Erythroblast (primary cell): Measurements from ENCODE around the gene SRP72.

Experiments
- DNase-seq, 2 experiments: peaks; one replicate each; lab custom pipeline; 2025; lab: John Stamatoyannopoulos, UW
- GATA1 ChIP-seq: IDR thresholded peaks from 2 replicates; pipeline ENCODE4 v1.6.1; 2011; ENCODE audit warnings: low read depth, mild to moderate bottlenecking, control low read depth, low read length, moderate library complexity
- POLR2A ChIP-seq: IDR thresholded peaks from 2 replicates; pipeline ENCODE4 v1.6.1; 2011; ENCODE audit warnings: mild to moderate bottlenecking, low read length

The SRP72 gene

DNA sequence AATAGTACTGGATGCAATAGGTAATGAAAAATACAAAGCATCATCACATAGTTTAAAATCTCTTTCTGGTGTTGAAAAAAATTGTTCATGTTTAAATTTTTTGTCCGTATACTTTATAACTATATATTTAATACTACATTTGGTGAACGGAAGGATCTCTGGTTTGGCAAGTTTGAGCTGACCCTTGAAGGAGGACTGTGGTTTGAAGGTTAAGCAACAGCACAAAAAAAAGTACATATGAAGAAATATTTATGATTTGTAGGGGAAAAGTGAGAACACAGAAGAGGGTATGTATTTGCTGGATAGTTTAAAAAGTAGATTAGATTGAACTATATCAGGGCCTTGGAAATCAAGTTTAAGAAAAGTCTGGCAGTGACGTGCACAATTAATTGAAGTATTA is 13.3 kb downstream of the SRP72 start:
- TF ChIP-seq POLR2A (no peak), GATA1 (no peak)
- DNase-seq: no peak

DNA sequence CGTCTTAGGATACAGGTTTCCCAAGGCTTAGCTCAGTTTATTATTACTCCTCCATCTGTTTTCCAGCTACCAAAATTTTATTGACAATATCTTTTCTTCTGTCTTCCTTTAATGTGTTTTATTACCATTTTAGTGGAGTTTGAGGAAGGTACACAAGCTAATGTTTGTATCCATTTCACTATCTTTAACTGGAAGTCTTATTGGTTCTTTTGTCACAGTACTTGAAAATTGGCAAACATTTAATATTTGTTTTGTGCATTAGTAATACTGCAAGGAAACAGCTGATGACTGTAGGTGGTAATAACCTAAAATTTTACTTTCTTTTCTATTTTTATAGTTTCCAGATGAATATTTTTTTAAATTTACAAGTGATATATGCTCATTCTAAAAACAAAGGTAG is 28.8 kb downstream of the SRP72 start:
- TF ChIP-seq POLR2A (no peak), GATA1 (no peak)
- no peak for DNase-seq

DNA sequence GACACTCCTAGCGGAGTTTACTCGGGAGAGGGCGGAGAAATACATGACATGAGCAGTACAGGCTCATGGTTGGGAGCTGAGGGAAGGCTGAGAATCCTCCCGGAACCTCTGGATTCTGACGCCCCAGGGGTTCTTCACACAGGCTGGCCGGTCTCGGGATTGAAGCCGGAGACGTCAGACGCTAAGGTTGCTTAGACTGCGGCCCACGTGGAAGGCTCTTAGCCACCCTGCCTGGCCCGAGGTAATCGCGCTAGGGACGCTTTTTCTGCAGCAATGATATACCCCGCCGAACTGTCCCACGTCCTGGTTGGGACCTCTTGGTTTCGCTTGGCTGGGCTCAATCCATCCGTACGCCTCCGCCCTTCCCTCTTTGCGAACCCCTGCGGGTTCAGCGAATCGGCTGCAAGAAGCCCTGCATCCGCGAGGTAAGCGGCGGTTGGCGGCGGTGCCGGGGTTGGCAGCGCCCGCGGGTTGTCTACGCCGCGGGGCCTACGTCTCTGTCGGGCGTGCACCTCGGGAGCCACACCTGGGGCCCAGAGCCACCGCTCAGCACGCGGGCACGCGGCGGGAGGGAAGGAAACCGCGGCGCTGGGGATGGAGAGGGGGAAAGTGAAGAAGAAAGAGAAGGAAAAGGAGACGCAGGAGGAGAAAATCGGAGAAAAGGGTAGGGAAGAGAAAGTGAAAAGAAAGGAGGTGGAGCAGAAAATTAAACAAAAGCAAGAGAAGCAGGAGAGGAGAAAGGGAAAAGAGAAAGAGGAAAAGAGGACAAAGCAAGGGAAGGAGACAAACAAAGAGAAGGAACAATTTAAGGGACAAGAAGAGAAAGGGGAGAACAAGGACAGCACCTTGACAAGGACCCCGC is 38.1 kb downstream of the SRP72 start, which contains the start of gene ARL9:
Gene ARL9, plus strand, starts transcription at position 523 of the 862 bp plus-strand sequence. Its CDS starts 72 bp downstream, at position 595.
- TF ChIP-seq GATA1: no peak
- peak; percentile 40 for TF ChIP-seq POLR2A
- DNase-seq: peak; percentile 78

DNA sequence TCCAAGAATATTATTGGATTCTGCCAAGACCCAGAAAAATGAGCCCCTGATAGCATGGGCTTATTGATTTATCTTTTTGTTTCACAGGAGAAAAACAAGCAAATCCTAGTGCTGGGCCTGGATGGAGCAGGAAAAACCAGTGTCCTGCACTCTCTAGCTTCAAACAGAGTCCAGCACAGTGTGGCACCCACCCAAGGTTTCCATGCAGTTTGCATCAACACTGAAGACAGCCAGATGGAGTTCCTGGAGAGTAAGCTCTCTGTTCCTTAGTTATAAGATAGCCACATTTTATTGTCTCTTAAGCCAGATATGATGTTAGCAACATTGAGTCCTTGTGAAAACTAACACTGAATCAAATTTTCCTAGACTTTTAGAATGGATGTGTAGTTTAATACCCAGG is 43.7 kb downstream of the SRP72 start:
- no peak for TF ChIP-seq GATA1
- no peak for TF ChIP-seq POLR2A
- DNase-seq: peak in 1 of 2 experiments; percentile 49

DNA sequence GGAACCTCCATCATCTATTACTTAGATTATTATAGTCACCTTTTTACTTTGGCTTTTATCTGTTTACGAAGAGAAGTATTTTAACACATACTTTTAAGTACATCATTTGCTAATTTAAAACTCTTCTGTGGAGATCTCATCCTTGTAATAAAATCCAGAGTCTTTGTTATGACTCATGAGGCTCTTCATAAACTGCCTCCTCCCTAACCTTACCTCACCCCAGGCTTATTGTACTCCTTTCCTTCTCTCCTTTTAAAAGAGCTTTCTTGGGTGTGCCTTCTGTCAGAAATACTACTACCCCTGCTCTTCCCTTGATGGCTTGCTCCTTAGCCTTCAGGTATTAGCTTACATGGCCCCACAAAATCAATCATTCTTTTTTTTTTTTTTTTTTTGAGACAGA is 44.7 kb downstream of the SRP72 start:
- TF ChIP-seq POLR2A: no peak
- no peak for TF ChIP-seq GATA1
- peak; percentile 16 to 25 for DNase-seq

DNA sequence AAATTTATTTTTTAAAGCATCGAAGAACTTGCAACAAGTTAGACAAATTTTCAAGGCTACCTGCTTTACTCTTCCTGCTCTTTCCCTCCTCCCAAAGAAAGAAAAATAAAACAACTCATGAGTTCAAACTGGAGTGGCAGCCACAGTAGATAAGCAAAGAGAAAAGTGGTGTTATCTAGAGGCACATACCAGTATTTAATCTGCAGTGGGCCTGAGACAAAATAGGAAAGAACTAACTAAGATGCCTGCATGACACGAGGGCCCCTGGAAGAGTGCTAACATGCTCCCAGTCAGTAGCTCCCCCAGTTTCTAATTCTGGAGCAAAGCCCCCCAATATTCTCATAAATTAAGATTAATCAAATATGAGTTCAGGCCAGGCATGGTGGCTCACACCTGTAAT is 46.1 kb downstream of the SRP72 start:
- peak; percentile 68 to 87 for DNase-seq
- TF ChIP-seq GATA1 (no peak), POLR2A (no peak)

DNA sequence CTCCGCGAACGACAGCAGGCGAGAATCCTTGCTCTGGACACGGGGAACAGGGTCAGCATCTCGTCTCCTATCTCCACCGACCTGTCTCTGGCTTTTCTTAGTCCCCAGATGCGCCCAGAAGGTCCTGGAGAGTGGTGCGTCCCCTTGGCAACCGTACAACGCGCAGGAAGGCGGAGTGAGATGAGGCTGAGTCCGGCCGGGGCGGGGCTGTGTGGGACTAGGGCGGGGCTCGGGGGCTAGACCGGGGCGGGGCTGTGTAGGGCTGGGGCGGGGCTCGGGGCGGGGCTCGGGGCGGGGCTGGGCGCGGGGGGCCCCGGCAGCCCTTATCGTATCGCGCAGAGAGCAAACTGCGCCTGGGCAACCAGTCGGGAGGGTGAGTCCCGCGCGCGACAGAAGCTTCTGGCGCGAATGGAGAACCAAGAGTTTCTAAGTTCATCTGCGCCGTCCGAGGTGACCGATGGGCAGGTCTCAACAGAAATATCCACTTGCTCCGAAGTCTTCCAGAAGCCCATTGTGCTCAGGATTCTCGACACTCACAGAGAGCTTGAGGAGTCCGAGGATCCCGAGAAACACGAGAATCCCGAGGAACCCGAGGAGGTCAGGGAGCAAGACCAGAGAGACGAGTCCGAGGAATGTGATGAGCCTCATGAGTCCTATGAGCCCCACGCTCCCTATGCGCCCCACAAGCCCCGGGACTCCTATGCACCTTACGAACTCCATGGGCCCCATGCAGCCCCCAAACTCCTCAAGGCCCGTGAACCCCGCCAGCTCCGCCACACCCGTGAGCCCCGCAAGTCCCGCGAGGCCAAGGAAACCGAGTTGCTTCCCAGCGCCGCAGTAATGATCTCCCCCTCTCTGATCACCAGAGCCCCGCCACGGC is 63.1 kb downstream of the SRP72 start:
- TF ChIP-seq POLR2A (peak; percentile 88), GATA1 (no peak)

DNA sequence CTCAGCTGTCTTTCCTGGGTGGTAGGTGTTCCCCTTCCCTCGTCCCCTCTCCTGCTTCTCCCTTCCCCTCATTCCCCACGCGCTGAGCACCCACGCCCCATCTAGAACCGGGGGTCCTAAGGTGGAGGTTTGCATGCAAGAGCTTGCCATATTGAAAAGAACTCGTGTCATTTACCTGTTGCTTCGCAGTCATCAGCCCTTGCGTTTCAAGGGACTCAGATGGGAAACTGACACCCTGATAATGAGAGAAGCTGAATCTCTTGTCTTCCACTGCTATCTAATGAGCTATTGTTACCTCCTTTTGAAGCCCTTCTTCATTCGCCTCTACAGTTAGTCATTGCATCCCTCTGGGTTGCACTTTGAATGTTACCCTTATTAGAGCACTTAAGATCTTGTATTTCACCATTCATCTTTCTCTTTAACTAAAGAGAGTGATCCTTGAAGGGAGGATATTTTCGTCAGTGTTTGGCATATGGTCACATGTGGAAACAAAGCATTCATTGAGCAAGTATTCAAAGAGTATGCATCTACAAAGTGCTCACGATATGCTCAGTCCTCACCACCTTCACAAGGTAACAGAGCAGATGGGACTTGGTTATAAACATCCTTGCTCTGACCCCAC is 63.8 kb downstream of the SRP72 start:
- peak; percentile 58 to 63 for DNase-seq
- TF ChIP-seq GATA1 (no peak), POLR2A (no peak)

More for the DNA sequence above, 63.1 kb downstream of the SRP72 start:
- peak; percentile 96 to 98 for DNase-seq

DNA sequence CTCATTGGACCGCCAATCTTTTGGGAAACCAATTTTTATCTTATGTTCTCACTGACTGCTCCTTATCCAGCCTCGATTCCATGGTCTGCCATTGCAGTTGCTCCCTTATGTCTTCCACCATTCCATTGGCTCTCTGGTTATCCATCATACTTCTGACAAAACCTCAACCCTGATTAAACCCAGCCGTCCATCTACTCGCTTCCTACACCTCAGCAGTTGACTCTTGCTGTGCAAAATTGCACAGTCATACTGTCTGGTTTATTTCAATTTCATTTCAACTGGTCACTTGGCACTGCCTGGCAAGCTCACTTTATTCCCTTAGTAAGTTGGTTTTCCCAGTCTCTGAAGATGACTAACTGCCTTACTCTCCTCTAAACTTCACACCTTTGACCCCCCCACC is 64.4 kb downstream of the SRP72 start:
- TF ChIP-seq GATA1: no peak
- no peak for TF ChIP-seq POLR2A

DNA sequence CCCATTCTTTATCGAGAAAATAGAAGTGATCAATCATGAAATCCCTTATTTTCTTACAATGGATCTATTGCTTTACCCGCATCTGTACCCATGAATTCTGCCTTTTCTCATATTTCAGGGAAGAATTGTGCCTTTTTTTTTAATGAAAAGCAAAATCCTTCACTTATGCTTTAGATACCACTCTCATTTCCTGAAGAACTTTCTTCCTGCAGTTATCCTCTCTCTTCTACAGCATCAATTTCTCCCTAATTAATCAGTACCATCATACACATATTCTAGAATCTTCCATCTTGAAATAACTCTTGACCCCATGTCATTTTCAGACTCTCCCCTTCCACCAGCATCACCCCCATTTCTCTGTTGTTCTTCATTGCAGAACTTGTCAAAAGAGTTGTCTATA is 64.8 kb downstream of the SRP72 start:
- TF ChIP-seq GATA1 (no peak), POLR2A (no peak)
- no peak for DNase-seq

More for the DNA sequence above, 64.4 kb downstream of the SRP72 start:
- peak; percentile 60 for DNase-seq

DNA sequence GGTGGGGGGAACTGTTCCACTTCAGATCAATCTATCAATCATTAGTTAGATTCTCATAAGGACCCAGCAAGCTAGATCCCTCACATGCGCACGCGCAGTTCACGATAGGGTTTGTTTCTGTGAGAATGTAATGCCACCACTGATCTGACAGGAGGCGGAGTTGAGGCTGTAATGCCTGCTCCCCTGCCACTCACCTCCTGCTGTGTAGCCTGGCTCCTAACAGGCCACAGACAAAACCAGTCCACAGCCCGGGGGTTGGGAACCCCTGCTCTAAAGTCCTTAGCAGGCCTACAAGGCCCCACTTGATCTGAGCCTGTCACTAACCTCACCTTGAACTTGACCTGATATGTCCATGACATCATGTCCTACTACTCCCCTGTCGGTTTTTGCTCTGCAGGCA is 68.5 kb downstream of the SRP72 start:
- no peak for DNase-seq
- TF ChIP-seq POLR2A (no peak), GATA1 (no peak)

DNA sequence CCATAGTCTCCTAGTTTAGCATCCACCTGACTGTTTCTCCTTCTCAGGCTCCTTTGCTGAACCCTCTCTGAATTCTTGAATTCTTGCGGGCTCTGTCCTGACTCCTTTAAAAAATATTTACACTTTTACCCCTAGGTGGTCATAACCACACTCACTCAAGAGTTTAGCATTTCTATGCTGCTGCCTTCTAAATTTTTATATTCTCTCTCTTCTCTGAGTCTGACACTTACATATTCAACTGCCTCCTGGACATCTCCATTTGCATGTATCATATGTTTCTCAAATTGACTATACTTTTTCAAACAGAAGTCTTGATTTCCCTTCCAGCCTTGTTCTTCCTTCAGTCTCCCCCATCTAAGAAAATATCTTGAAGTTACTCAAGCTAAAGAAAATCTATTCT is 69.7 kb downstream of the SRP72 start:
- no peak for DNase-seq
- no peak for TF ChIP-seq GATA1
- no peak for TF ChIP-seq POLR2A

DNA sequence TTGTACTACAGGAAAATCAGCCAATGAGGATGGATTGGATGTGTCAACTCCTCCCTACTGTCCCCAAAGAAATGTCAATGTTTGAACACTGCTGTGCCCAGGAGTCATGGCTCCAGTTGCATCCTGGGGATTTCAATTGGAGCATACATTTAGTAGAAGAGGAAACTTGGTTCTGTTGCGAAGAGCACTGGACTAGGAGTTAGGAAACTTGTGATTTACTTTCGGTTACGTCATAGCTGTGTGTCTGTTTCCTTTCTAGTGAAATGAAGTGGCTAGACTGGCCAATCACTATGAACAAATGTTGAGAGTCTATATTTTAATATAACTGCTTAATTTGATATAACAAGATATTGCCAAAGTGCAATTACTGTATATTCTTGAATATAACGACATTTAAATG is 73.4 kb downstream of the SRP72 start:
- no peak for DNase-seq
- no peak for TF ChIP-seq GATA1
- no peak for TF ChIP-seq POLR2A
